Measurements from ENCODE around the gene LAMC1. TPM values are rescaled to one million over a fixed set of nuclear protein-coding genes. Genes with fewer than 3 reads are reported as not detected.

LAMC1 gene
- total RNA-seq, 1 experiment from 2014 or later = 95.5 TPM

DNA sequence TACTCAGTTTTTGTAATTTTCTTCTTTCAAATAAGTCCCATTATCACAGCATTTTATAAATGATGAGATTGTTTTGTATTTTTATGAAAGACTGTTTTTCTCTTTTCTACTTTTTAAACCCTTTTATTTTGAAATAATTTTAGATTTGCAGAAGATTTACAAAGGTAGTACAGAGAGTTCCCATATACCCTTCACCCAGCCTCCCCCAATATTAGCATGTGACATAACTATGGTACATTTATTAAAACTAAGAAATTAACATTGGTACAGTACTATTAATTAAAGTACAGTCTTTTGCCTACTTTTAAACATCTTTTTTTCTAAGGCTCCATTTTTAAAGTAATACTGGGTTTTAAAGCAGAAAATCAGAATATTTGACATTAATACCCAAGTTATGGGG lies 127.2 kb downstream of the LAMC1 start:
- DNase-seq (ENCODE audit: low spot score) = no peak
- CTCF ChIA-PET = no interaction called here
- peaks cover 2% of the 10 kb centered on the region for H3K27me3 ChIP-seq (replicated peaks; ENCODE audit: insufficient read depth, low read depth, low read length, poor library complexity)
- BruUV-seq (replicated peaks) = no TSS peak
- POLR2A ChIA-PET (ENCODE audit: low non-redundant PET) = no interaction called here
- intact Hi-C loops (cut with micrococcal nuclease; ENCODE audit: unreplicated experiment) = no loop called here
- H3K4me3 ChIP-seq (ENCODE audit: low read depth, low read length, poor library complexity, severe bottlenecking) = no peak overlapping the region
- no peak overlapping the region for H3K27ac ChIP-seq (ENCODE audit: low read depth, low read length, poor library complexity, severe bottlenecking)
- H3K9me3 ChIP-seq (ENCODE audit: low read depth, low read length, poor library complexity, severe bottlenecking) = no peaks in the 10 kb centered on the region
- H3K4me1 ChIP-seq (ENCODE audit: insufficient read depth, low read length, poor library complexity, severe bottlenecking) = no peaks in the 10 kb centered on the region
- TF ChIP-seq, protein P1, sequence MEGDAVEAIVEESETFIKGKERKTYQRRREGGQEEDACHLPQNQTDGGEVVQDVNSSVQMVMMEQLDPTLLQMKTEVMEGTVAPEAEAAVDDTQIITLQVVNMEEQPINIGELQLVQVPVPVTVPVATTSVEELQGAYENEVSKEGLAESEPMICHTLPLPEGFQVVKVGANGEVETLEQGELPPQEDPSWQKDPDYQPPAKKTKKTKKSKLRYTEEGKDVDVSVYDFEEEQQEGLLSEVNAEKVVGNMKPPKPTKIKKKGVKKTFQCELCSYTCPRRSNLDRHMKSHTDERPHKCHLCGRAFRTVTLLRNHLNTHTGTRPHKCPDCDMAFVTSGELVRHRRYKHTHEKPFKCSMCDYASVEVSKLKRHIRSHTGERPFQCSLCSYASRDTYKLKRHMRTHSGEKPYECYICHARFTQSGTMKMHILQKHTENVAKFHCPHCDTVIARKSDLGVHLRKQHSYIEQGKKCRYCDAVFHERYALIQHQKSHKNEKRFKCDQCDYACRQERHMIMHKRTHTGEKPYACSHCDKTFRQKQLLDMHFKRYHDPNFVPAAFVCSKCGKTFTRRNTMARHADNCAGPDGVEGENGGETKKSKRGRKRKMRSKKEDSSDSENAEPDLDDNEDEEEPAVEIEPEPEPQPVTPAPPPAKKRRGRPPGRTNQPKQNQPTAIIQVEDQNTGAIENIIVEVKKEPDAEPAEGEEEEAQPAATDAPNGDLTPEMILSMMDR (conservative IDR thresholded peaks at IDR 0.05; ENCODE audit: low read depth, low read length) = no peak
- TF ChIP-seq EZH2 (IDR thresholded peaks at IDR 0.05; ENCODE audit: borderline replicate concordance, low read depth, low read length, poor library complexity, severe bottlenecking) = no peak
- no peaks in the 10 kb centered on the region for H3K36me3 ChIP-seq (ENCODE audit: insufficient read depth, low read length, poor library complexity, severe bottlenecking)

DNA sequence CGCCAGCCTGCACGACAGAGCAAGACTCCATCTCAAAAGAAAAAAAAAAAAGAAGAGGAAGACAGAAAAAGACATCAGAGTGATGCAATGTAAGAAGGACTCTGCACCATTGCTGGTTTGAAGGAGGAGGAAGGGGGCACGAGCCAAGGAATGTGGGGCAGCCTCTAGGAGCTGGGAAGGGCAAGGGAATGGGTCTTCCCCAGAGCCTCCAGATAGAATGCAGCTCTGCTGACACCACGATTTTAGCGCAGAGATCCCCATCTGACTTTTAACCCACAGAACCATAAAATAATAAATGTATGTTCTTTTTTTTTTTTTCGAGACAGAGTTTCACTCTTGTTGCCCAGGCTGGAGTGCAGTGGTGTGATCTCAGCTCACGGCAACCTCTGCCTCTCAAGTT lies 129.0 kb downstream of the LAMC1 start:
- intact Hi-C loops (cut with micrococcal nuclease; ENCODE audit: unreplicated experiment) = no loop called here
- Histone ChIP-seq H3K9me3 (ENCODE audit: low read depth, low read length, poor library complexity, severe bottlenecking) (no peaks in the 10 kb centered on the region), H3K27ac (ENCODE audit: low read depth, low read length, poor library complexity, severe bottlenecking) (no peak overlapping the region), H3K4me1 (ENCODE audit: insufficient read depth, low read length, poor library complexity, severe bottlenecking) (no peaks in the 10 kb centered on the region), H3K4me3 (ENCODE audit: low read depth, low read length, poor library complexity, severe bottlenecking) (no peak overlapping the region), H3K36me3 (ENCODE audit: insufficient read depth, low read length, poor library complexity, severe bottlenecking) (no peaks in the 10 kb centered on the region), H3K27me3 (replicated peaks; ENCODE audit: insufficient read depth, low read depth, low read length, poor library complexity) (peaks cover 2% of the 10 kb centered on the region)
- no TSS peak for BruUV-seq (replicated peaks)
- CTCF ChIA-PET = no interaction called here
- DNase-seq (ENCODE audit: low spot score) = no peak
- no peak for TF ChIP-seq EZH2 (IDR thresholded peaks at IDR 0.05; ENCODE audit: borderline replicate concordance, low read depth, low read length, poor library complexity, severe bottlenecking)
- TF ChIP-seq, protein P1 (conservative IDR thresholded peaks at IDR 0.05; ENCODE audit: low read depth, low read length) = no peak
- POLR2A ChIA-PET (ENCODE audit: low non-redundant PET) = no interaction called here

DNA sequence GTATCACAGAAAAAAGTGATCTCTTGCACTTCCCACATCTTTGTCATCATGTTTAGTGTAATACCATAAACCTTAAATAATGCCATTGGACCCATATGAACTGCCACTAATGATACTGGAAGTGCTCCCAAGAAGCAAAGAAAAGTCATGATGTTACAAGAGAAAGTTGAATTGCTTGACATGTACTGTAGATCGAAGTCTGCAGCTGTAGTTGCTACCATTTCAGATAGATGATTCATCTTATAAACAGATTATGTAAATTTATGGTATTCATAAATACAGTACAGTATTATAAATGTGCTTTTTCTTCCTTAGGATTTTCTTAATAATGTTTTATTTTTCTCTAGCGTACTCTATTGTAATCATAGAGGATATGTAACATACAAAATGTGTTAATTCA lies 132.7 kb downstream of the LAMC1 start:
- intact Hi-C loops (cut with micrococcal nuclease; ENCODE audit: unreplicated experiment) = no loop called here
- Histone ChIP-seq H3K36me3 (ENCODE audit: insufficient read depth, low read length, poor library complexity, severe bottlenecking) (no peaks in the 10 kb centered on the region), H3K4me3 (ENCODE audit: low read depth, low read length, poor library complexity, severe bottlenecking) (no peak overlapping the region), H3K9me3 (ENCODE audit: low read depth, low read length, poor library complexity, severe bottlenecking) (no peaks in the 10 kb centered on the region), H3K27me3 (replicated peaks; ENCODE audit: insufficient read depth, low read depth, low read length, poor library complexity) (no peaks in the 10 kb centered on the region), H3K4me1 (ENCODE audit: insufficient read depth, low read length, poor library complexity, severe bottlenecking) (no peaks in the 10 kb centered on the region), H3K27ac (ENCODE audit: low read depth, low read length, poor library complexity, severe bottlenecking) (no peak overlapping the region)
- DNase-seq (ENCODE audit: low spot score) = no peak
- POLR2A ChIA-PET (ENCODE audit: low non-redundant PET) = no interaction called here
- TF ChIP-seq, protein P1 (conservative IDR thresholded peaks at IDR 0.05; ENCODE audit: low read depth, low read length) = no peak
- TF ChIP-seq EZH2 (IDR thresholded peaks at IDR 0.05; ENCODE audit: borderline replicate concordance, low read depth, low read length, poor library complexity, severe bottlenecking) = no peak
- BruUV-seq (replicated peaks) = no TSS peak
- CTCF ChIA-PET = no interaction called here

Measured in A673 (cell line).